Activated T-cell treated with anti-CD3 and anti-CD28 coated beads for 24 hours (primary cell): ENCODE results near the gene CCNY.

Experiments used
- DNase-seq: peaks from one replicate; pipeline ENCODE4 v3.0.0-alpha.2; 2020; ENCODE audit warnings: low read depth

CCNY gene

GRCh38 chr10:35331894-35332640 lies 4.2 kb upstream of the CCNY start:
- no peak for DNase-seq

DNA sequence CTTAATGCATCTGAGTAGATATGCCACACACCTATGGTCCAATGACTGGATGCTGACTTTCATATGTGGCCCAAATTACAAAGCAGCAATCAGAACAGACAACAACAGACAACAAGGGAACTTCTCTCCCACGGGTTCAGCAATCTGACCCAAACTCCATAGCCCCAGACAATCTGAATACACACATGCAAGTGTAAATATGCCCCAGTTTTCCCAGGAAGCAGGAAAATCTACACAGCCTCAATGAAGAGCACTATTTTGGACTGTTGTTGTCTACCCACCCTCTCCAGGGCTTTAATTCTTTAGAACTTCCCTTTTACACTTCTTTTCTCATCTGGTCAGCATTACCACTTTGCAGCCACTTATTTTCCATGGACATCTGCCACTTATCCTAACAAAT lies 2.0 kb upstream of the CCNY start:
- no peak for DNase-seq

DNA sequence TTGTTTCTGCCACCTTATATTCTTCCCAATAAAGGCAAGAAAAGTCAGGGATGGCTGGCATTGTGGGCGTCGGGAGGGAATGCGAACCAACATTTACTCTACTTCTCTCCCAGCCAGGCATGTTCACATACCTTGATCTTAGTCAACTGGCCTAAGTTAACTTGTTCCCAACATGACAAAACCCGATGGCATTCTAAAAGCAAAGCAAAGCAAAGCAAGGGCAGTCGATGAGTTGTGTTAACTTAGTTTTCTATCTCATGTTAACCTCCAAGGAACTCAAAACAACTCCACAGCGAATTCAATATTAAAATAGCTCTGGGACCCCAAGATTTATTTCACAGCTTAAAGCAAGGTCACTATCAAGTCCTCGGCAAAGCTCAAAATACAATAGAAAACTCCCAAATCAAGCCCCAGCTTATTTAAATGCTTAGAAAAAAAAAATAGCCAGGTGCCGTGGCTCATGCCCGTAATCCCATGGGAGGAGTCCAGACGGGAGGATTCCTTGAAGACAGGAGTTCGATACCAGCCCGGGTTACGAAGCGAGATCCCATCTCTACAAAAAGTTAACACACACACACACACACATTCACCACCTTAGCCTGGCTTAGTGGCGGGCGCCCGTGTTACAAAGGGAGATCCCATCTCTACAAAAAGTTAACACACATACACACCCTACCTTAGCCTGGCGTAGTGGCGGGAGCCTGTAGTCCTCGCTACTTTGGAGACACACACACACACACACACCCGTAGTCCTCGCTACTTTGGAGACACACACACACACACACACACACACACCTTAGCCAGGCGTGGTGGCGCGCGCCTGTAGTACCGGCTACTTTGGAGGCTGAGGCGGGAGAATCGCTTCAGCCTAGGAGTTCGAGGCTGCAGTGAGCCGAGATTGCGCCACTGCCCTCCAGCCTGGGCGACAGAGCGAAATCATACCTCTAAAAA lies 901 bp upstream of the CCNY start:
- DNase-seq = no peak

GRCh38 chr10:35336921-35337823 lies 863 bp downstream of the CCNY start:
- DNase-seq = no peak

DNA sequence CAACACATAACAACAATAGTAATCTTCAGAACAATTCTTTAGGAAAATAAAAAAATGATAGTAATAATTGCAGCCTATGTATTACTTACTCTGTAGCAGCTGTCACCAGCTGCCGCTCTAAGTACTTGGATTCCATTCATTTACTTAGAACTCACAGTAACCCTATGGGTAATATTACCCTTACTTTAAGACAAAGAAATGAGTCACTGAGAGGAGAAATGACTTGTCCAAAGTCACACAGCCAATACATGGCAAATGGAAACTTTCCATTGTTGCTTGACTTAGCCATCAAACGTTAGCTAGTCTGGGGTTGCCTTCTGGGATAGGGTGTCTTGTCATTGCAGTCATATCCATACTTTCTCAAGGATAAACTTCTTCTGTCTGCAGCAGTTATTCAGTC lies 3.6 kb downstream of the CCNY start:
- no peak for DNase-seq

GRCh38 chr10:35340975-35341374 lies 4.7 kb downstream of the CCNY start:
- DNase-seq = no peak

- no peak for DNase-seq
Observed at GRCh38 chr10:35341521-35341920, 5.2 kb downstream of the CCNY start.

- no peak for DNase-seq
Observed at GRCh38 chr10:35342183-35342753, 6.0 kb downstream of the CCNY start.

- DNase-seq = no peak
Observed at GRCh38 chr10:35343739-35344138, 7.4 kb downstream of the CCNY start.

- DNase-seq = no peak
Observed at GRCh38 chr10:35345383-35345742, 9.1 kb downstream of the CCNY start.

DNA sequence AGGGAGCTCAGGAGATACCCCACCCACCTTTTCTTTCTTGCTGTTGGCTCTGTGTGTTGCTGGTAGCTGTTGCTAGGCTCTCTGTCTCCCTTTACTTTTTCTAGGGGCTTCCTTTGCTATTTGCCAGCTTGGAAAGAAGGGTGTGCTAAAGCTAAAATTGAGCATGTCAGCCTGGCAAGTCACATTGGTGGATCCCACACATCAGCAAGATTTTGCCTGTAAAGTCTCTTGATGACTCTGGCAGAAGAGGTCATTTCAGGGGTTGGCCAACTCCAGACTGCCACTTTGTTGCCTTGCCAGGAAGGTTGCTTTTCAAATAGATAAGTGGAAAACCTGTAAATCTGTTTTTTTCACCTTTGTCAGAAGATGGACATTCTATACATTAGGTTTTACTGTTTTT lies 9.9 kb downstream of the CCNY start:
- no peak for DNase-seq

DNA sequence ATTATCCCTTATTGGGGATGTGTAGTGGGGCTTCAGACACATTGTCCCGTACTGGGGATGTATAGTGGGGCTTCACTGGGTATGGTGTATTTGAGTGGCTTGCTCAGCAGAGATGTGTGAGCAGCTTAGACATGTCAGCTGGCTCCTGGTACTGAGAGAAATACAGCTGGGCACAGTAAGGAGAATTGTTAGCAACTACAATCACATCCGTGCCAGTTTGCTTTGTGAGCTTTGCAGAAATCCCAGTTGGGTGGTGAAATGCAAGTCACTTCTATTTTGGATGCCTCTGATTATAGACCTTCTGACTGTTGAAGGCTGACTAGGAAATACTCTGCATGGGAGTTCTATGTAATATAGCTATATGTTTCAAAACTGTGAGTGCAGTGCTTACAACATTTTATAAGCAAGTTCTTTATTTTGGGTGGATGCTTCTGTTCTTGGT lies 10.8 kb downstream of the CCNY start:
- DNase-seq = no peak

DNA sequence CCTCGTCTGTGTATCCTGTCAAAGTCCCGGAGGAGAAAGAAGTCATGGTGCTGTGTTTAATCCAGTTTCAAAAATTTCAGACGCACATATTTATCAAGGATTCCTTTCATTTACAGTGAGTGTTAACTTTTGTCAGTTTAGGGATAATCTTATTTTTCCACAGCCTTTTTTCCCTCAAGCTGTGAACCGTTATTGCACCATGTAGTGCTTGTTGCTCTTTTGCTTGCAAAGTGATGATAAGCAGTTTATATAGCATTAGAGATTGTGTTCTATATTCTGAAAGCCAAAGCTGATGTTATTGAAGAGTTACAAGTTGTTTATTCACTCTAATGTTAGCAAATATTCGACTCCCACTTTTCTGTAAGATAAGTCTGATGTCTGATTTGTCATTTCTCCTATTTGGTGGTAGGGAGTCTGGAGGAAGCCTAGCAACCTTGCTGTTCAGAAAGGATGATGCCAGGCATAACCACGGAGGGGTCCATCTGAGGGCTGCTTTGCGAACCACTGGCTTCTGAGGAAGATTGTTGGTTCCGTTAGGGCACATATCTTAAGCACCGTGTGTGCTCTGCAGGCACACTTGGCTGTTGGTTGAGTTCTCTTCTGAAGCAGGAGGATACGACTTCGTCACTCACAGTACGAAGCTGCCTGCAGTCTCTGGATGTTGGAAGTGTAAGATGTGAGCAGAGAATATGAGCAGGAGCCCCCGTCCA lies 11.7 kb downstream of the CCNY start:
- DNase-seq = no peak

DNA sequence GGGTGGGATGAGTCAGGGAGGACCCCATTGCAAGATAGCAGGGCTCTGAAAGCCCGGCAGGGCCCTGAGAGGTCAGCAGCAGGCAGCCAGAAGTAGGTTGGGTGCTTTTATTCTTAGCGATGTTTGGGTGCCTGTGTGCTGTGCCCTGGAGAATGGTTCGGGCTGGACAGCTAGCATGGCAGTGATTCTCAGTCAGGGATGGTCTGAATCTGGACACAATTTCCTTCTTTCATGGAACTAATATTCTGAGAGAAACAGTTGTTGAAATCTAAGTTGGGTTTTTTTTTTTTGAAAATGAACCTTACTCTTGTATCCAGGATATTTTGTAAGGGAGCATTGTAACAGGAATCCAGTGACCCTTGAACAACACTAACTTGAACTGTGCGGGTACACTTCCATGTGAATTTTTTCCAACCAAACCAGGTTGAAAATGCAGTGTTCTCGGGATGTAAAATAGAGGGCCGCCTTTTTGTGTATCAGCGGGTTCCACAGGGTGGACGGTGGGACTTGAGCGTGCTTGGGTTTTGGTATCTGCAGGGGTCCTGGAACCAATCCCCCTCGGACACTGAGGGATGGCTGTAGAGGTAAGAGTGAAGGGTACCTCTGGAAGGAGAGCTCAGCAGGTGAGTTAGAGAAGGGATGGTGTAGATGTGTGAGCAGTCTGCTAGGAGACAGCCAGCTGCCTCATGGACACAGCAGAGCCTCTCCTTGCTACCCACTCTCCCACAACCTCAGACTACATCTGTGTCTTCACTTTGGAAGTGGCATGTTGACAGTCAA lies 12.5 kb downstream of the CCNY start:
- no peak for DNase-seq

DNA sequence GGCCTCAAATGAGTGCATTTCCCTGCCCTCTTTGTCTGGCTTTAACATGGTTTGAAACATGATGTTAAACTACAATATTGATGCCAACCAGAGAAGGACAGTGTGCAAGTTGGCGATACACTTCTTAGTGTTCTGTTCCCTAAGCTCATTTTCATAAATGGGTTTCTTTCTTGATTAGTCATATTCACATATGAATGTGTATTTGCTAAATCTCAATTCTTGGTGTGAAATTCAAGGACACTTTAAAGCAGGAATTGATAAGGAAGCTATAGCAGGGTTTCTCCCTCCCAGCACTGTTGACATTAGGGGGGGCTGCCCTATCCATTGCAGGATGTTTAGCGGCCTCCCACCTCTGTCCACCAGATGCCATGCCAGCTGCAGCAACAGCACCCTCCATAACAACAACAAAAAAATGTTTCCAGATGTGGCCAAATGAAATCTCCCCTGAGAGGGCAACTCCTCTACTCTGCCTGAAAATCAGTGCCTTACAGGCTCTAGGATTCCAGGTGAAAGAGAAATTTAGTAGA lies 13.1 kb downstream of the CCNY start:
- DNase-seq = no peak

GRCh38 chr10:35351021-35351420 lies 14.7 kb downstream of the CCNY start:
- DNase-seq = no peak

DNA sequence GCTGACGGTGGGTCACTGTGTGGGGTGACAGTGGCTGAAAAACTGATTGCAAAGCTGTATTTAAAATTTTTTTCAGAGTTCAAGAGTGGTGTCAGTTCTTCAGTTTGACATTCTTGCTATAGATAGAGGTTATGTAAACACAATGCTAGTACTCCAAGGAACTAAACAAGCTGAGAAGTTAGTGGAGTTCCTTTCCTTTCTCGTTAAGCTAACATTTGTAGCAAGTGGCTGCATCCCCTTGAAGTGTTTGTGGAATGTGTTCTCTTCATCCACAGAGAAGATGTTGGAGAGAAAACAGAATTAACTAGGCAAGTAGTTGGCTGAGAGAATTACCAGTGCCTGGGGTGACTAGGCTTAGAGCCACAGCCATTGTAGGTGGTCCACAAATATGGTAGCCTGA lies 15.8 kb downstream of the CCNY start:
- DNase-seq = no peak

DNA sequence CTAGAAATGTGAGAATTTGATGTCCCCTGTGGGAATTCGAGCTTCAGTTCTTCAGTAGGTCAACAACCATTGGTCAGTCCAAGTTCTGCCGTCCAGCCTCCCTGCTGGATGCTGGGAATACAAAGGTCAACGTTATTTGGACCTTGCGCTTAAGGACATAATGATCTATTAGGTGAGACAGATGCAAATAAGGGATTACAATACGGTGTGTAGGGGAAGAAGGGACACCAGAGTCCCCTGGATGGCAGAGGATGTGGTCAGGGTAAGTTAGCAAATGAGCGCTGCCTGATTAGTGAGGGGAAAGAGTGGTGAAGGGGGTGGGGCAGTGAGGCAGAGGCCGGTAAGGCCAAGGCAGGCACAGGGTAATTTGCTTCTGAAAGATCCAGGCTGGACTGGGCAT lies 16.2 kb downstream of the CCNY start:
- DNase-seq = no peak

DNA sequence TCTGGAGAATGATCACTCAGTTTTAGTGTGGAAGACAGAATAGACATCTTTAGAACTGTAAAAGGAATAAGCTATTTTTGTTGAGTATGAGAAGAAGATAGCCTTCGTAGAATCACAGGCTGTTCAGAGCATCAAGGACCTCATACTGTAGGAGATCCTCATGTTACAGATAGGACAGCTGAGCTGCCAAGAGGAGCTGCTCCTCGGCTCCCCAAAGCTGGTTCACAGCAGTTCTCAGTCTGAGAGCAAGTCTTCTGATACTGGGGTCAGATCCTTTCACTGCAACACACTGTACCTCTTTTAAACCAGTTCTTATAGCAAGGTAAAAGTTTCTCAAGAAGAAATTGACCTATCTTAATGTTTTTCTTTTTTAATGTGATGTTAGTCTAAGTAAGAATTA lies 17.1 kb downstream of the CCNY start:
- no peak for DNase-seq

DNA sequence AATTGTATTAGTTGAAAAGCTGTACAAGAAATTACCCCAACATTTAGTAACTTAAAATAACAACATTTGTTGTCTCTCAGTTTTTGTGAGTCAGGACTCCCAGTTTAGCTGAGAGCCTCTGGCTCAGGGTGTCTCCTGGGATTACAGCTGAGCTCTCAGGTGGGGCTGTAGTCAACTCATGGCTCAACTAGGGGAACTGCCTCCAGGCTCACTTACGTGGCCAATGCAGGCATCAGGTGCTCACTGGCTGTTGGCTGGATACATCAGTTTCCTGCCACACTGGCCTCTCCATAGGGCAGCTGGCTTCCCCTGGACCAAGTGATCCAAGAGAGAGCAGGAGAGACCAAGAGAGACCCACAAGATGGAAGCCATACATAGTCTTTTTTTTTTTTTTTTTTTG lies 17.5 kb downstream of the CCNY start:
- no peak for DNase-seq
